K562 (cell line): ENCODE measurements around the gene L3MBTL1. TPM values are rescaled to one million over a fixed set of nuclear protein-coding genes. Genes with fewer than 3 reads are reported as not detected.

Experiments used
- ATAC-seq: fragments of 200-7000 bp; cut with Tn5 transposase; 3 replicates; pipeline ENCODE4 v1.9.1; 2020; ENCODE audit warnings: moderate library complexity
- BruUV-seq: library from RNA; stranded (reverse); fragments of 400-500 nt; replicated peaks from 2 replicates; lab custom pipeline; 2021; lab: Mats Ljungman, UMichigan
- CTCF ChIA-PET: fragments of 300-600 bp; formaldehyde crosslinking; extraction: SDS; loops from one replicate; lab custom pipeline; 2021; ENCODE audit warnings: low intra/inter-chr PET ratio; lab: Yijun Ruan, JAX
- POLR2A ChIA-PET: fragments of 300-600, 350-650 bp; sonication (Branson Sonifier 250); formaldehyde crosslinking; extraction: SDS; loops from one replicate; lab custom pipeline; 2021; ENCODE audit warnings: antibody characterized with exemption, inconsistent platforms; lab: Yijun Ruan, JAX
- DNase-seq, 4 experiments: peaks; one replicate each; pipeline versions ENCODE4 v3.0.0 to v3.0.0-alpha.2; 2011 to 2018; ENCODE audit warnings: low spot score in 3 of 4, mixed read lengths in 3 of 4; ENCODE audit errors: extremely low read depth in 1 of 4
- FAIRE-seq: peaks from 2 replicates; lab custom pipeline; 2011; peaks lifted over from hg19 to GRCh38; lab: Jason Lieb, UNC
- H2AFZ ChIP-seq: 2 replicates; pipeline ENCODE4 v1.6.0; 2011; ENCODE audit warnings: low read depth, low read length, control low read depth, inconsistent platforms
- H3K27ac ChIP-seq: fragments of 200-600 bp; 3 replicates; pipeline ENCODE4 v1.8.0; 2011; ENCODE audit warnings: low read depth, mild to moderate bottlenecking, control low read depth, inconsistent platforms, low read length, moderate library complexity, mixed read lengths; ENCODE audit errors: extremely low read depth
- H3K27me3 ChIP-seq, 2 experiments: fragments of 300-600 bp in 1 of 2; 2 replicates in 1 of 2; 3 replicates in 1 of 2; pipeline versions ENCODE4 v1.6.0 to v1.8.0; 2011; ENCODE audit warnings: inconsistent platforms in 2 of 2, low read length in 2 of 2, mild to moderate bottlenecking in 1 of 2, mixed read lengths in 1 of 2, moderate library complexity in 1 of 2; ENCODE audit not compliant: control insufficient read depth in 2 of 2, insufficient read depth in 2 of 2
- H3K36me3 ChIP-seq: fragments of 300-600 bp; 3 replicates; pipeline ENCODE4 v1.8.0; 2011; ENCODE audit warnings: mild to moderate bottlenecking, low read length, inconsistent platforms; ENCODE audit not compliant: control insufficient read depth, insufficient read depth
- H3K4me1 ChIP-seq, 2 experiments: fragments of 200-600 bp in 1 of 2; replicated peaks in 1 of 2; 2 replicates in 1 of 2; 3 replicates in 1 of 2; pipeline versions ENCODE4 v1.5.1 to v1.8.0; 2011; ENCODE audit warnings: inconsistent platforms in 2 of 2, low read length in 2 of 2, mild to moderate bottlenecking in 1 of 2, mixed read lengths in 1 of 2, moderate library complexity in 1 of 2; ENCODE audit not compliant: control insufficient read depth in 2 of 2, insufficient read depth in 2 of 2
- H3K4me2 ChIP-seq: 2 replicates; pipeline ENCODE4 v1.6.1; 2011; ENCODE audit warnings: low read length, control low read depth, inconsistent platforms, mixed read lengths; ENCODE audit not compliant: insufficient read depth
- H3K4me3 ChIP-seq: fragments of 200-600 bp; sonication (generic), shearing (Covaris generic); 2 replicates; pipeline ENCODE4 v1.5.1; 2016; ENCODE audit warnings: control low read depth, inconsistent platforms
- H3K79me2 ChIP-seq: fragments of 200-600 bp; 3 replicates; pipeline ENCODE4 v1.8.0; 2011; ENCODE audit warnings: low read length, inconsistent platforms; ENCODE audit not compliant: control insufficient read depth, insufficient read depth
- H3K9ac ChIP-seq, 2 experiments: 2 replicates each; pipeline versions ENCODE4 v1.6.0 to v1.6.1; 2011; ENCODE audit warnings: low read depth in 2 of 2, low read length in 2 of 2, control low read depth in 1 of 2, inconsistent platforms in 1 of 2, mild to moderate bottlenecking in 1 of 2, mixed read lengths in 1 of 2; ENCODE audit not compliant: insufficient read depth in 1 of 2
- H3K9me1 ChIP-seq: one replicate; pipeline ENCODE4 v1.6.0; 2011; ENCODE audit warnings: inconsistent platforms, mild to moderate bottlenecking, low read length, moderate library complexity; ENCODE audit not compliant: control insufficient read depth, insufficient read depth
- H3K9me3 ChIP-seq: replicated peaks from 2 replicates; pipeline ENCODE4 v1.5.1; 2011; ENCODE audit warnings: low read depth, low read length, inconsistent platforms; ENCODE audit not compliant: control insufficient read depth, insufficient read depth
- H4K20me1 ChIP-seq: replicated peaks from 2 replicates; pipeline ENCODE4 v1.6.1; 2011; ENCODE audit warnings: low read length, inconsistent platforms, mixed read lengths; ENCODE audit not compliant: control insufficient read depth, insufficient read depth
- ARHGAP35 ChIP-seq: fragments of 450-650 bp; IDR thresholded peaks from 2 replicates; pipeline ENCODE4 v1.6.1; 2018; ENCODE audit not compliant: partially characterized antibody
- COPS2 ChIP-seq: fragments of 450-650 bp; conservative IDR thresholded peaks from 2 replicates; pipeline ENCODE4 v1.6.1; 2016; ENCODE audit warnings: mild to moderate bottlenecking, moderate library complexity
- CTBP1 ChIP-seq: fragments of 450-650 bp; IDR thresholded peaks from 2 replicates; pipeline ENCODE4 v1.6.1; 2016; ENCODE audit warnings: borderline replicate concordance
- EGR1 ChIP-seq: fragments of 450-650 bp; conservative IDR thresholded peaks from 2 replicates; pipeline ENCODE4 v1.6.1; 2017; ENCODE audit warnings: mild to moderate bottlenecking
- ELF1 ChIP-seq: fragments of 200-800 bp; sonication (Bioruptor generic); IDR thresholded peaks from 2 replicates; pipeline ENCODE4 v1.6.1; 2016; ENCODE audit warnings: missing genetic modification characterization, missing compliant biosample characterization
- EP400 ChIP-seq: fragments of 450-650 bp; IDR thresholded peaks from 2 replicates; pipeline ENCODE4 v1.6.1; 2017; ENCODE audit warnings: antibody characterized with exemption, mild to moderate bottlenecking, moderate library complexity
- KDM1A ChIP-seq, 2 experiments: fragments of 450-650 bp; IDR thresholded peaks; 2 replicates each; pipeline ENCODE4 v1.6.1; 2016; ENCODE audit warnings: mild to moderate bottlenecking in 2 of 2
- NFE2 ChIP-seq: IDR thresholded peaks from 2 replicates; pipeline ENCODE4 v1.6.1; 2014; ENCODE audit warnings: antibody characterized with exemption, low read depth
- PHTF2 ChIP-seq: fragments of 250-450 bp; sonication (Bioruptor Pico); IDR thresholded peaks from 2 replicates; pipeline ENCODE4 v1.5.0; 2021; ENCODE audit warnings: mild to moderate bottlenecking
- POLR2B ChIP-seq: fragments of 450-650 bp; IDR thresholded peaks from 2 replicates; pipeline ENCODE4 v1.6.1; 2018; ENCODE audit warnings: low read depth; ENCODE audit not compliant: partially characterized antibody
- SMARCE1 ChIP-seq: fragments of 450-650 bp; IDR thresholded peaks from 2 replicates; pipeline ENCODE4 v1.7.1; 2016; ENCODE audit warnings: mild to moderate bottlenecking
- SP1 ChIP-seq: sonication (generic); formaldehyde crosslinking; IDR thresholded peaks from 2 replicates; pipeline ENCODE4 v1.8.1; 2022; ENCODE audit warnings: mild to moderate bottlenecking, missing genetic modification reagents
- SRSF9 ChIP-seq: fragments of 200-400 bp; formaldehyde crosslinking; IDR thresholded peaks from 2 replicates; pipeline ENCODE4 v1.6.1; 2017; ENCODE audit warnings: low read depth, low read length, borderline replicate concordance
- ZBTB11 ChIP-seq, 3 experiments: fragments of 200-800 bp in 1 of 3; fragments of 250-450 bp in 1 of 3; fragments of 450-650 bp in 1 of 3; sonication (Bioruptor Pico) in 1 of 3; sonication (Bioruptor generic) in 1 of 3; formaldehyde crosslinking in 1 of 3; IDR thresholded peaks; 2 replicates each; pipeline versions ENCODE4 v1.6.1 to v1.8.0; 2016 to 2022; ENCODE audit warnings: mild to moderate bottlenecking in 2 of 3, missing genetic modification characterization in 2 of 3, missing compliant biosample characterization in 1 of 3, moderate library complexity in 1 of 3
- ZNF316 ChIP-seq: fragments of 450-650 bp; IDR thresholded peaks from 2 replicates; pipeline ENCODE4 v1.6.1; 2016
- ZNF644 ChIP-seq: fragments of 200-800 bp; sonication (Bioruptor generic); IDR thresholded peaks from 2 replicates; pipeline ENCODE4 v1.6.1; 2016; ENCODE audit warnings: low read depth, missing genetic modification characterization, missing compliant biosample characterization
- ZNF780A ChIP-seq: fragments of 250-450 bp; sonication (Bioruptor Pico); IDR thresholded peaks from 2 replicates; pipeline ENCODE4 v1.5.0; 2021; ENCODE audit warnings: mild to moderate bottlenecking
- ZSCAN32 ChIP-seq: fragments of 450-650 bp; formaldehyde crosslinking; IDR thresholded peaks from 2 replicates; pipeline ENCODE4 v1.4.0; 2020; ENCODE audit warnings: mild to moderate bottlenecking, moderate library complexity
- WGBS: fragments of 100-300 bp; shearing (Covaris generic); methylation state at CpG from one replicate; pipeline ENCODE4 v1.1.6; 2016; ENCODE audit warnings: low coverage, mixed read lengths; ENCODE audit not compliant: insufficient coverage; ENCODE audit errors: missing lambda C conversion rate; 5-methylcytosine and 5-hydroxymethylcytosine counted together
- in situ Hi-C: fragments of 300-500 bp; cut with MboI; formaldehyde crosslinking; loops from 4 replicates; pipeline ENCODE4 v1.15.0; 2018; ENCODE audit warnings: inconsistent platforms, mixed read lengths
- intact Hi-C: fragments of 100-400 bp; cut with micrococcal nuclease; formaldehyde crosslinking; loops from 2 replicates; pipeline ENCODE4 v1.14.2; 2022
- polyA plus RNA-seq, 8 experiments: library from polyadenylated mRNA; depleted of rRNA in 4 of 8; stranded (reverse) in 5 of 8; unstranded in 3 of 8; fragments of >200 nt; fragmentation: Nextera tagmentation in 2 of 8; fragmentation: Illumina TruSeq in 1 of 8; extraction: Ambion mirVana in 2 of 8; extraction: Trizol in 1 of 8; gene quantifications; 2 replicates each; pipeline versions ENCODE4 v1.2.1 to v1.2.3, GENCODE V29; 2011 to 2014; ENCODE audit warnings: inconsistent platforms in 1 of 8, missing spikeins in 1 of 8
- total RNA-seq, 7 experiments: library from RNA; depleted of rRNA in 6 of 7; stranded (reverse); fragments of >200 nt in 6 of 7; fragmentation: Illumina TruSeq in 2 of 7; extraction: Trizol in 2 of 7; gene quantifications; 2 replicates each; pipeline versions ENCODE4 v1.2.1 to v1.2.3, GENCODE V29; 2011 to 2021; ENCODE audit warnings: low replicate concordance in 1 of 7
- TF ChIP-seq, protein P1 (sequence below): fragments of 450-650 bp; formaldehyde crosslinking; IDR thresholded peaks from 2 replicates; pipeline ENCODE4 v1.4.0; 2020; ENCODE audit warnings: mild to moderate bottlenecking, moderate library complexity

Gene L3MBTL1
- total and polyA plus RNA-seq, 9 of the 15 experiments (the other 6 are each of a cell fraction or from before 2014, with no cell fraction given) = 0.77 to 10.0 (median 4.4) TPM

GRCh38 chr20:43513931-43514647 is 6.6 kb downstream of the L3MBTL1 start:
- BruUV-seq = no TSS peak
- no peaks in the 10 kb centered on the region for H3K9me1 ChIP-seq
- H3K79me2 ChIP-seq = peaks cover 22% of the 10 kb centered on the region; the same call in 2 of the 3 replicates
- H3K27ac ChIP-seq = peak overlapping the region; percentile 18; the same call in 1 of the 3 replicates
- no peaks in the 10 kb centered on the region for H3K9me3 ChIP-seq
- ChIA-PET CTCF (no interaction called here), POLR2A (interaction anchor here (0.6 to 4.5 kb wide), 6 partner anchors 12 to 1880 kb away, joined by 3 to 19 read pairs (median 4); partner anchors contain the start of gene SRSF6)
- H3K36me3 ChIP-seq = peaks cover 7% of the 10 kb centered on the region; the same call in 1 of the 3 replicates
- H3K4me1 ChIP-seq = peaks cover 23 to 34% of the 10 kb centered on the region in 2 experiments; a peak in 4 of 5 replicates
- peak overlapping the region; percentile 60 for H2AFZ ChIP-seq
- peak; percentile 94 to 96 (median 95) for DNase-seq
- peak overlapping the region; percentile 45 for H3K4me3 ChIP-seq
- no peaks in the 10 kb centered on the region for H4K20me1 ChIP-seq
- H3K27me3 ChIP-seq = no peaks in the 10 kb centered on the region
- H3K4me2 ChIP-seq = peak overlapping the region; percentile 69
- H3K9ac ChIP-seq = peak overlapping the region; percentile 32 to 88; a peak in 3 of 4 replicates
- ATAC-seq = peak; percentile 90
- intact Hi-C loops = no loop called here
- in situ Hi-C loops = no loop called here
- WGBS = 53% methylated on average over 29 of the region's 39 CpGs
- FAIRE-seq = peak; percentile 83
- TF ChIP-seq SMARCE1 = no peak
- no peak for TF ChIP-seq ZNF316
- TF ChIP-seq POLR2B = no peak
- TF ChIP-seq, protein P1, sequence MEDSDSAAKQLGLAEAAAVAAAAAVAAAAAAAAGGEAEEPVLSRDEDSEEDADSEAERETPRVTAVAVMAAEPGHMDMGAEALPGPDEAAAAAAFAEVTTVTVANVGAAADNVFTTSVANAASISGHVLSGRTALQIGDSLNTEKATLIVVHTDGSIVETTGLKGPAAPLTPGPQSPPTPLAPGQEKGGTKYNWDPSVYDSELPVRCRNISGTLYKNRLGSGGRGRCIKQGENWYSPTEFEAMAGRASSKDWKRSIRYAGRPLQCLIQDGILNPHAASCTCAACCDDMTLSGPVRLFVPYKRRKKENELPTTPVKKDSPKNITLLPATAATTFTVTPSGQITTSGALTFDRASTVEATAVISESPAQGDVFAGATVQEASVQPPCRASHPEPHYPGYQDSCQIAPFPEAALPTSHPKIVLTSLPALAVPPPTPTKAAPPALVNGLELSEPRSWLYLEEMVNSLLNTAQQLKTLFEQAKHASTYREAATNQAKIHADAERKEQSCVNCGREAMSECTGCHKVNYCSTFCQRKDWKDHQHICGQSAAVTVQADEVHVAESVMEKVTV = no peak
- TF ChIP-seq CTBP1 = 0 out of 2 replicates have a peak, but pooled peaks have one; percentile 14
- no peak for TF ChIP-seq PHTF2 (CRISPR knock-in tag)
- no peak for TF ChIP-seq ARHGAP35
- peak; percentile 36; the same call in 1 of the 2 replicates for TF ChIP-seq EP400
- peak; percentile 22; the same call in 1 of the 2 replicates for TF ChIP-seq ELF1 (tag)
- TF ChIP-seq SP1 (CRISPR knock-in tag) = peak; percentile 78
- TF ChIP-seq SRSF9 = no peak
- TF ChIP-seq ZNF780A (CRISPR knock-in tag) = no peak
- no peak for TF ChIP-seq COPS2
- TF ChIP-seq ZBTB11 (CRISPR knock-in tag; IDR thresholded peaks at IDR 0.05) = peak in 1 of 3 experiments; percentile 84; a peak in 2 of 6 replicates
- TF ChIP-seq NFE2 = no peak
- TF ChIP-seq KDM1A (IDR thresholded peaks at IDR 0.05) = no peak
- no peak for TF ChIP-seq ZNF644 (tag)
- TF ChIP-seq EGR1 = peak; percentile 64
- TF ChIP-seq ZSCAN32 = no peak
